Activated CD4-positive, alpha-beta T cell treated with anti-CD3 and anti-CD28 coated beads, Interleukin-2, amount 50 U/mL, for 24 hours (primary cell): ENCODE results near the gene NPR2.
A peak's percentile ranks its signal among the peaks of the same experiment; 100 is the strongest.

Experiments used
- DNase-seq, 2 donors: peaks; one replicate each; pipeline ENCODE4 v3.0.0-alpha.2; 2020; ENCODE audit warnings: low read depth in 1 of 2, low spot score in 1 of 2

The NPR2 gene

GRCh38 chr9:35763181-35763580 is 28.2 kb upstream of the NPR2 start:
- no peak for DNase-seq

DNA sequence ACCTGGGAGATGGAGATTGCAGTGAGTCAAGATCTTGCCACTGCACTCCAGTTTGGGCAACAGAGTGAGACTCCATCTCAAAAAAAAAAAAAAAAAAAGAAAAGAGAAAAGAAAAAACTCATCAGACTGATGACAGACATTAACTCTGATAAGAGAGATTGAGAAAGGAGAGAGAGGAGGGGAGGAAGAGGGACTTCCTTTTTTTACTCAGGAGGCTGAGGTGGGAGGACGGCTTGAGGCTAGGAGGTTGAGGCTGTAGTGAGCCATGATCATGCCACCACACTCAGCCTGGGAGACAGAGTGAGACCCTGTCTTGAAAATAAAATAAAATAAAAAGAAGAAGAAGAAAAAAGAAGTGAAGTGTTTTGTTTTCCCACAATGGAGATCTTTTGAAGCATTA is 27.6 kb upstream of the NPR2 start:
- DNase-seq: no peak

GRCh38 chr9:35766997-35767396 is 24.4 kb upstream of the NPR2 start:
- no peak for DNase-seq

DNA sequence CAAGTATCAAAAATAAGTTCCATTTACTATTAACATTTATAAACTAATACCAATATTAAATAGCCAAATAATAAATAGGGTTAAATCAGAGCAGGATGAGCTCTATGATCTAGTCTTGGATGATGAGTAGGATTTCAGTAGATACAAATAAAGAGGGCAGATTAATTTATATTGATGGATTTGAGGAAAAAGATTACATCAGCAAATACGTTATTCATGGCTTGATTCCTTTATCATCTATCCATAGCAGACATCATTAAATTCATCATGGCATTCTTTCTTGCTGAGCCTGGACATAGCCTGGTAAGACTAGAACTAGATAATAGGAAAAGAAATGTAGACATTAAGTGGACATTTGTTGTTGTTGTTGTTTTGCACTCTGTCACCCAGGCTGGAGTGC is 23.9 kb upstream of the NPR2 start:
- no peak for DNase-seq

DNA sequence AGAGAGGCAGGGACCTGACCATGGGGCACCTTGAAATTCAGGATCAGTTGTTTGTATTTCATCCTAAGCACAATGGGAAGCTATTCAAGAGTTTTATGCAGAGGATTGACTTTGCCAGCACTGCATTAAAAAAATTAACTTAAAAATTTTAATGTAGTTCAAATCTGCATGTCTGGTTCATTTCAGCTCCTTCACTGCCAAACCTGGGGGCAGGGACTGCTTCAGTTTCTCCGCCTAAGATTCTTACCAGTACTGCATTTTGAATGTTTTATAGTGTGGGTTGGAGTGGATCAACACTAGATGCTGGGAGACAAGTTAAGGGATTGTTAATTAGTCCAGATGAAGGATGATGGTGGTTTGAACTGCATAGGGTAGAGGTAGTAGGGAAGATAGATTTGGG is 21.6 kb upstream of the NPR2 start:
- no peak for DNase-seq

GRCh38 chr9:35771075-35771433 is 20.3 kb upstream of the NPR2 start:
- DNase-seq: no peak

- no peak for DNase-seq
These were observed 19.9 kb upstream of the NPR2 start for GRCh38 chr9:35771534-35771933.

- DNase-seq: no peak
These were observed 19.4 kb upstream of the NPR2 start for GRCh38 chr9:35771943-35772342.

- no peak for DNase-seq
These were observed 16.3 kb upstream of the NPR2 start for GRCh38 chr9:35774907-35775635.

DNA sequence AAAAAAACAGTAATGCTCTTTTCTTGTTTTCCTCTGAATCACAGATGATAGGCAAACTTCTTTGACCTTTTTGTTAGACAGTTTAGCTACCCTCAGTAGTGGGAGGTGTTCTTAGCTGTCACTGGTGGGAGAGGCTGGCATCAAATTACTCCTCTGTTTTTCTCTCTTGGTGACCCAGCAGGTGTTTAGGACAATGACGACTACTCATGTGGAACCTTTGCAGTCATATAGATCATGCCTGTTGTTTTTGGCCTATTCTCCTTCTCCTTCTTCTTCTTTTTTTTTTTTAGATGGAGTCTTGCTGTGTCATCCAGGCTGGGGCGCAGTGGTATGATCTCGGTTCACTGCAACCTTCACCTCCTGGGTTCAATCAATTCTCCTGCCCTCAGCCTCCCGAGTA is 15.4 kb upstream of the NPR2 start:
- DNase-seq: no peak

GRCh38 chr9:35778496-35778895 is 12.9 kb upstream of the NPR2 start:
- DNase-seq: no peak

DNA sequence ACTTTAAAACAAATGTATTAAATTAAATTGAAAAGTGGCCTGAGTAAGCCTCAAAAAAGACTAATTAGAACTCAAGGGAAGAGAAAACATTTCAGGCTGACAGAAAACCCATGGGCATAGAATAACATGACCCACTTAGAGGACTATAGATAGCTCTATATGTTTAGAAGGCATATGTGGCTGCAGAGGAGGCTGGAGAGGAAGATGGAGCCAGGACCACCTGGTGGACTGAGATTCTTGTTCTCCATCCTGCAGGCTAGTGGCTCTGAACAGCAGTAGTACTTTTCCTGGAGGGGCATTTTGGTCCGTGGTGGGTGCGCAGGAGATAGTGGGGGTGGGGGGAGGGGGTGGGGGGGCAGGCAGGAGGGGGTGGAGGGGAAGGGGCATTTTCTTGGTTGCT is 10.3 kb upstream of the NPR2 start:
- DNase-seq: no peak

DNA sequence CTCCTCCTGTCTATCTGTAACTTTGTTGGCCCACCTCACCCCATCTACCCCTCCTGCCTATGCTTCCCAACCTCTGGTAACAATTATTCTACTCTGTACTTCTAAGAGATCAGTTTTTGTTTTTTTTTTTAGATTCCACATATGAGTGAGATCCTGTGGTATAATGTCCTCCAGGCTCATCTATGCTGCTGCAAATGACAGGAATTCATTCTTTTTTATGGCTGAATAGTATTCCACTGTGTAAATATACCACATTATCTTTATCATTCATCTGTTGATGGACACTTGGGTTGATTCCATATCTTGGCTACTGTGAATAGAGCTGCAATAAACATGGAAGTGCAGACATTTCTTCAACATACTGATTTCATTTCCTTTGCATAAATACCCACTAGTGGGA is 8.0 kb upstream of the NPR2 start:
- no peak for DNase-seq

GRCh38 chr9:35789541-35789940 is 1.9 kb upstream of the NPR2 start:
- no peak for DNase-seq

GRCh38 chr9:35790025-35790384 is 1.4 kb upstream of the NPR2 start:
- DNase-seq: no peak

DNA sequence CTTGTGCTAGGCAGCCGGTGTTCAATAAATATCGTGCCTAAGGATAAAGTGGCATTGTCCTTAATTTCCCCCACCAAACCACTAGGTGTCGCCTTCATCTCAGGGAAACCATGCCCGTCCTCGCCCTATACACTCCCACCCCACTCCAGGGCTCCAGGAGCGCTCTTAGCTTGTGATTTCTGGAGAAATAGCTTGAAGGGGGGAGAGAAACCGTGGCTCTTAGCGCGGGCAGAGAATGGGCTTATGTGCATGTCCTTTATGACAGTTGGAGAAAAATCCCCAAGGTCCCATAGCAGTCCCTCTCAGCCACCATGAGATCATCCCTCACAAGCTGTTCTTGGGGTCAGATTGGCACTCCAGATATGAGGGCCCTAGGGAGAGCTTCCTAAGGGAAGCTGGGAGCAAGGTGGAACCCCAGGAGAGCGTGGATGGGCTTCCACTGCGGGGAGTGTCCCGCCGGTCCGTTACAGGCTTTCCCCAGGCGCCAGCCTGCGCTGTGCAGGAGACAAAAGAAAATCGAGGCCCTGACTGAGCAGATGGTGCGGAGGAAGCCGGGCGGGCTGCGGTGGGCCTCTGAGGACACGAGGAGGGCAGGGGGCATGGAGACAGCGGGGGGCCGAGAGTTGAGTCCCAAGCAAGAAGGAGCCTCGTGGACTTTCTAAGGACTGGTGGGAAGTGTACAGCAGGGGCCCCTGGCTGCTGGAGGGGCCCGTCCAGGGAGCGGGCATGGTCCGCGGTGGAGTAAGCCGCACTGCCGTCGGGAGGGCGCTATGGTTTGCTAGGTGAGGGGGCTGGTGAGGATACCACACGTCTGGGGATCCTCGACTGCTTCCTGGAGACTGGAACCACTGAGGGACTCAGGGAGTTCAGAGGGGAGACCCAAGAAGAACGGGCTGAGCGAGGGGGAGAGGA is 750 bp upstream of the NPR2 start:
- peak; percentile 19 to 45 for DNase-seq

- no peak for DNase-seq
These were observed 828 bp downstream of the NPR2 start for GRCh38 chr9:35792024-35792813.

DNA sequence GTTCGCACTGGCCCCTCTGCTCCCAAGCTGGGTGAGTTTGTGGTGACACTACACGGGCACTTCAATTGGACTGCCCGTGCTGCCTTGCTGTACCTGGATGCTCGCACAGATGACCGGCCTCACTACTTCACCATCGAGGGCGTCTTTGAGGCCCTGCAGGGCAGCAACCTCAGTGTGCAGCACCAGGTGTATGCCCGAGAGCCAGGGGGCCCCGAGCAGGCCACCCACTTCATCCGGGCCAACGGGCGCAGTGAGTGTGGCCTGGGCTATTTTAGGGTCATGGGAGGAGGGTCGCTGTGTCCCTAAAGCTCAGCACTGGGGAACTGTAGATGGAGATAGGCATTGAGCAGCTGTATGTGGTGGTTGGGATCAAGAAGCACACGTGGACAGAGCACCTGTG is 1.4 kb downstream of the NPR2 start:
- no peak for DNase-seq

DNA sequence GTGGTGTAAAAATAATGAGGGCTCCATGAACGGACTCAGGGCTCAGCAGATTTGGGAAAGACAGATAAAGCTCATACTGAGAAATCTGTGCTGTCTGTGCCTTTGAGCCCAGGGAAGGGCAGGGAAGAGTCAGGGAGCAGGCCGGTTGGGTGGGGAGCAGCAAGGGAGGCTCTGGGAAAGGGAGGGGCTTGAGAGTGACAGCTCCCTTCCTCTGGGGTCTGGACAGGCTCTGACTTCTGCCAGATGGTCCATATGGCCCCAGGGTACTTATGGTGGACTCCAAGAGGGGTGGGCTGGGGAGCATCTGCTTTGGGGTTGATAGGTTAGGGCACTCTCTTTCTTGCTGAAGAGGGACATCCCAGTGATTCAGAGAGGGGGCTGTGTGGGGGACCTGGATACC is 2.1 kb downstream of the NPR2 start:
- no peak for DNase-seq

DNA sequence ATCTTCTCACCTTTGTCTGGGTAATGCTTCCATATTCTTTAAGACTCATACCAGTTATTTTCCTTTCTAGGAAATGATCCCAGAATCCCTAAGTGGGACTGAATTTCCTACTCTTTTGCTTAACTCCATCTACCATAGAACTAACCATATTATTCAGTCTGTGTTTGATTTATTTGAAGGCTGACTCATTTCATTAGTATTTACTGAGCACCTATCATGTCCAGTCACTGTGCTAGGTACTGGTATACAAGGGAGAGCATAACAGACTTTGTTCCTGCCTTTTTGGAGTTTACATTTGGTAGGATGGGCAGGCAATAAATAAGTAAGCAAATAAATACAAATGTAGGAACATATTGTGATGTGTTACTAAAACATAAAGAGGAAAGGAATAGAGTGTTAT is 4.3 kb downstream of the NPR2 start:
- no peak for DNase-seq

DNA sequence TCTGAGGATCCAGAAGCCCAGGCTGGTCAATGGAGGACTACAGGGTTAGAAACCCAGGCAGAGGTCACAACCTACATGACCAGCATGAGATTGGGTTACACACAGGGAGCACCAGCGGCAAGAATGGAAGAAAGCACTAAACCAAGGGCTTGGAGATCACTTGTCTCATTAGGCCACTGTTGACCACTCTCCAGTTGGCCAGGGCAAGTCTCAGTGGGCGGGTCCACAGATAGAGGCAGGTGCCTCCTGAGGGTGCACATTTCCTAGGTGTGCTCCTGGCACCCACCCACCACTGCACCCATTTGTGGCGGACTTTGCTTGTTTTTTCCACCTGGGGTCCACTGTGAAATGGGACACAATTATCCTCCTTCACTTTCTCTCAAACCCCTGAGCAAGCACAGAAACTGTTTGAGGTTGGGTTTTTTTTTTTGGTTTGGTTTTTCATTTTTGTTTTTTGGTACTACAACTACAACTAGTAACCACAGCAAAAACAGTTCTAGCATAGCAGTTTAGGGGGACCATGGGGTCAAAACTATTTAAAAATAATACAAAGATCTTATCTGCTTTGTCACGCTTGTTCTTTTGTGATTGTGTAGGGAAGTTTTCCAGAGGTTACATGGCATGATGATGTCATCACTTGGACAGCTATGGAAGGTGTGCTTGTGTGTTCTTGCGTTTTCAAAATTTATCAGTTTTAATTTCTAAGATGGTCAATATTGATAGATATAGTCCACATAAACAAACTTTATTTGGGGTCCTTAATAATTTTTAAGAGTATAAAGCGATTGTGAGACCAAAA is 6.1 kb downstream of the NPR2 start:
- DNase-seq: no peak
